Lung (tissue), 12 donors: Measurements from ENCODE around the gene TMEM132C. TPM values are rescaled to one million over a fixed set of nuclear protein-coding genes. Genes with fewer than 3 reads are reported as not detected.

Experiments used
- ATAC-seq: fragments of 200-7000 bp; cut with Tn5 transposase; one replicate; pipeline ENCODE4 v1.9.1; 2020; ENCODE audit warnings: moderate number of reproducible peaks; ENCODE audit not compliant: insufficient read depth, low FRiP score
- DNase-seq, 3 donors: peaks; one replicate each; pipeline ENCODE4 v3.0.0-alpha.2; 2013 to 2017
- H3K27ac ChIP-seq, 2 donors: one replicate each; pipeline ENCODE4 v1.5.1; 2013; ENCODE audit warnings: mild to moderate bottlenecking in 2 of 2, moderate library complexity in 2 of 2, control low read depth in 1 of 2, inconsistent platforms in 1 of 2, low read depth in 1 of 2, low read length in 1 of 2
- H3K27me3 ChIP-seq, 3 donors: one replicate each; pipeline ENCODE4 v1.5.1; 2013; ENCODE audit warnings: low read length in 2 of 3; ENCODE audit not compliant: control insufficient read depth in 3 of 3, insufficient read depth in 3 of 3
- H3K36me3 ChIP-seq, 4 donors: one replicate each; pipeline ENCODE4 v1.5.1; 2013; ENCODE audit warnings: low read length in 4 of 4, mild to moderate bottlenecking in 1 of 4, moderate library complexity in 1 of 4; ENCODE audit not compliant: control insufficient read depth in 4 of 4, insufficient read depth in 4 of 4
- H3K4me1 ChIP-seq, 5 donors: one replicate each; pipeline ENCODE4 v1.5.1; 2013; ENCODE audit warnings: low read length in 5 of 5, mild to moderate bottlenecking in 2 of 5, moderate library complexity in 1 of 5; ENCODE audit not compliant: control insufficient read depth in 5 of 5, insufficient read depth in 5 of 5
- H3K4me3 ChIP-seq: one replicate; pipeline ENCODE4 v1.5.1; 2013; ENCODE audit warnings: mild to moderate bottlenecking, control low read depth, moderate library complexity
- H3K9ac ChIP-seq, 2 donors: one replicate each; pipeline ENCODE4 v1.5.1; 2013; ENCODE audit warnings: low read length in 2 of 2, control low read depth in 1 of 2; ENCODE audit not compliant: insufficient read depth in 1 of 2
- H3K9me3 ChIP-seq, 4 donors: one replicate each; pipeline ENCODE4 v1.5.1; 2013; ENCODE audit warnings: low read length in 3 of 4, mild to moderate bottlenecking in 1 of 4, moderate library complexity in 1 of 4; ENCODE audit not compliant: control insufficient read depth in 4 of 4, insufficient read depth in 3 of 4
- CTCF ChIP-seq: IDR thresholded peaks from 2 replicates; pipeline ENCODE4 v1.5.1; 2012; ENCODE audit warnings: mild to moderate bottlenecking; ENCODE audit errors: control extremely low read depth, extremely low read depth
- WGBS, 2 donors: extraction: QIAGEN DNeasy Blood & Tissue Kit; methylation state at CpG; one replicate each; pipeline ENCODE4 v1.1.7; 2013; 5-methylcytosine and 5-hydroxymethylcytosine counted together
- polyA plus RNA-seq, 2 donors: library from polyadenylated mRNA; stranded (reverse); fragments of 200-250 nt; gene quantifications; one replicate each; pipeline ENCODE4 v1.2.1, GENCODE V29; 2013
- total RNA-seq, 2 donors: library from RNA; depleted of rRNA in 1 of 2; stranded (reverse); fragments of >200 nt in 1 of 2; gene quantifications; one replicate each; pipeline ENCODE4 v1.2.1, GENCODE V29; 2014 to 2021
- donor health status: control.
- donor health status: control.
- donor health status: Bipolar disorder and iron deficiency.
- donor health status: healthy.
- donor health status: DM: yes; HTN: yes; CAD: no.

TMEM132C gene
- total and polyA plus RNA-seq, 4 donors = 0.35 to 16.5 (median 0.77) TPM

DNA sequence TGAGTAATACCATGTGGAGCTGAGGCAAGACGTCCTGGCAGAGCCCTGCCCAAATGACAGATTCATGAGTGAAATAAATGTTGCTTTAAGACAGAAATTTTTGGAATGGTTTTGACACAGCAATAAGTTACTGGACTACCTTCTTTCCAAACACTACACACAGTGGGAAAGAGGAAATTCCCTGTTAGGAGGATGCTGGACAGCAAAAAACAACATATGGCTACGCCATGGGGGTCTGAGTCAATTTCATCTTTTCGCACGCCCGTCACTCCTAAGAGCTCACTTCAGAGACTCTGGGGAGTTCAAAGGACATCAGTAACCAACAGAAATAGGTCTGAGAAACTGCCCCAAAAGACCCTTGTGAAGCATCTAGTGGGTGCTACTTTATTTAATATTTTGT, 55.4 kb downstream of the TMEM132C start:
- H3K4me1 ChIP-seq = peaks cover 0 to 42% (median 12%) of the 10 kb centered on the region in 5 donors
- ATAC-seq (no peak), DNase-seq (no peak)
- 90 to 95% methylated on average over 5 of the region's 5 CpGs for WGBS, 2 donors
- H3K27ac ChIP-seq = no peak overlapping the region
- no peaks in the 10 kb centered on the region for H3K27me3 ChIP-seq
- no peak overlapping the region for H3K4me3 ChIP-seq
- TF ChIP-seq CTCF = no peak
- no peak overlapping the region for H3K9ac ChIP-seq
- H3K36me3 ChIP-seq = peaks cover 0 to 4% (median 0%) of the 10 kb centered on the region in 4 donors
- peaks cover 0 to 3% (median under 1%) of the 10 kb centered on the region in 4 donors for H3K9me3 ChIP-seq

DNA sequence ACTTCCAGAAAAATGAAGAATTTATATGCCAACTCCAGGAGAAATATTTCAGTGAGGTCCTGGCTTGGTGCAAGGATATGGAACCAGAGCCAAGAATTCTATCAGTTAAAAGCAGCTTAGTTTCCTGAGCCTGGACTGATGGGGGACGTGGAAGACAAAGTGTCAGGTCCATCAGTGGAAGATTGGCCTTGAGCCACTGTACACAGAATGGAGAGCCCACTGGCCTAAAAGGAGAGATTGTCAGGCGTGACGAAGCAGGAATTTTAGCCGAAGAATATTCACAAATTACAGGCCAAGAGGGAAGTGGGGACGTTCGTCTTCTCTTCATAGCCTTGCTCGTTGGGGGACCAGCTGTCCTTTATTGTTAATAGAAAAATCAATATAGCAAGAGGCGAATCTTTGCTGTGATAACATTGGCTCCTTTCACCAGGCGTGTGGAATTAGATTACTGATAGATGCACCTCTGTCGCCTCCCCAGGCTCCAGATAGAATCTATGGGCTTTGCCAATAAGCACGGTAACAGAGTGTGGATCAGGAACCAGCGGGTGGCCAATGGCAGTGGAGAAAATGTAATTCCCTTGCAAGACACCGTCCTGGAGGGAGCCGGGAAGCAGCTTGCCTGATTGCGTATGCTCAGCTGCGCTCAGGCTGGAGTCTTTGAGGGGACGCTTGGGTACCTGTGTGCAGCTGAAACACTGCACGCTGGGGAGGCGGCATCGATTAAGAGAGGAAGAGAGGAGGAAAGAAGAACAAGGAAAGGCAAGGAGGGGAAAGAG, 56.4 kb downstream of the TMEM132C start:
- WGBS, 2 donors = 48 to 66% methylated on average over 20 of the region's 20 CpGs
- no peak overlapping the region for H3K27ac ChIP-seq
- H3K4me1 ChIP-seq = peaks cover 0 to 39% (median 12%) of the 10 kb centered on the region in 5 donors
- peak overlapping the region in 1 of 2 donors; percentile 77 for H3K9ac ChIP-seq
- DNase-seq (peak; percentile 40 to 70 (median 69)), ATAC-seq (no peak)
- H3K9me3 ChIP-seq = peaks cover 0 to 3% (median under 1%) of the 10 kb centered on the region in 4 donors
- no peak overlapping the region for H3K4me3 ChIP-seq
- peaks cover 0 to 4% (median 0%) of the 10 kb centered on the region in 4 donors for H3K36me3 ChIP-seq
- TF ChIP-seq CTCF = no peak
- H3K27me3 ChIP-seq = no peaks in the 10 kb centered on the region

DNA sequence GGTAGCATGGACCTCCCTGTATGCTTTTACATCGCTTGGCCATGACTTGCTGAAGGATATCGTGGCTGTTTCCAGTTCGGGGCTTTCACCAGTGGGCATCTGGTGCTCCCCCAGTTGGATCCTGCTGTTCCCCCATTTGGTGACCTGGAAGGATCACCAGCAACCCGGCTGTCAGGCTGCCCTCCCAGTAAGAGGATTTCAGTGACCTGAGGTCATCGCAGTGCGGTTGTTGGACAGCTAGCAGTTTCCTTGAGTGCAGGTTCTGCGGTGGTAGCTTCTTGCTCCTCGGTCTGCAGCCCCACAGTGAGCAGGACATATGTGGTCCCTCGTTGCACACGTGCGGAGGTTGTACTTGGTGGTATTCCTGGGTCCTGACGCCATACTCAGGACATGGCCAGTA, 58.7 kb downstream of the TMEM132C start:
- Histone ChIP-seq H3K27me3 (no peaks in the 10 kb centered on the region), H3K9me3 (peaks cover 0 to 3% (median under 1%) of the 10 kb centered on the region in 4 donors), H3K27ac (no peak overlapping the region), H3K4me1 (peaks cover 0 to 38% (median 12%) of the 10 kb centered on the region in 5 donors), H3K9ac (no peak overlapping the region), H3K4me3 (no peak overlapping the region), H3K36me3 (peaks cover 0 to 8% (median 0%) of the 10 kb centered on the region in 4 donors)
- DNase-seq (no peak), ATAC-seq (no peak)
- TF ChIP-seq CTCF = no peak
- WGBS, 2 donors = 82 to 86% methylated on average over 12 of the region's 12 CpGs
